Stimulated activated CD4-positive, alpha-beta T cell treated with anti-CD3 and anti-CD28 coated beads, Interleukin-4, amount 100 ng/mL, for 1 hour (primary cell): Measurements from ENCODE around the gene PEX11B.

Experiments used
- DNase-seq: peaks from one replicate; pipeline ENCODE4 v3.0.0-alpha.2; 2020

The PEX11B gene, protein sequence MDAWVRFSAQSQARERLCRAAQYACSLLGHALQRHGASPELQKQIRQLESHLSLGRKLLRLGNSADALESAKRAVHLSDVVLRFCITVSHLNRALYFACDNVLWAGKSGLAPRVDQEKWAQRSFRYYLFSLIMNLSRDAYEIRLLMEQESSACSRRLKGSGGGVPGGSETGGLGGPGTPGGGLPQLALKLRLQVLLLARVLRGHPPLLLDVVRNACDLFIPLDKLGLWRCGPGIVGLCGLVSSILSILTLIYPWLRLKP

GRCh38 chr1:145918144-145918991 lies at the start of gene PEX11B:
Gene PEX11B, minus strand, starts transcription at chr1:145918717. Its CDS starts 29 bp downstream, at chr1:145918688.
- peak; percentile 93 for DNase-seq

DNA sequence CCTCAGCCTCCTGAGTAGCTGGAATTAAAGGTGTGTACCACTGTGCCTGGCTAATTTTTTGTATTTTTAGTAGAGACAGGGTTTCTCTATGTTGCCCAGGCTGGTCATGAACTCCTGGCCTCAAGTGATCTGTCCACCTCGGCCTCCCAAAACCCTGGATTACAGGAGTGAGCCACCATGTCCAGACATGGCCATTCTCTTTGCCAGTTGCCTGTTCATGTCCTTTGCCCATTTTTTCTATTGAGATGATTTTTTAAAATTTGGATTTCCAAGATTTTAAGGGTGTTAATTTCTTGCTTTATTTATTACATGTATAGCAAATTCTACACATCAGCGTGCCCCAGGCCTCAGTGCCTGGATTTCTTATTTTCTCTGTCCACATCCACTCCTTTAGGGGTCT lies 48.8 kb upstream of the PEX11B start:
- no peak for DNase-seq

DNA sequence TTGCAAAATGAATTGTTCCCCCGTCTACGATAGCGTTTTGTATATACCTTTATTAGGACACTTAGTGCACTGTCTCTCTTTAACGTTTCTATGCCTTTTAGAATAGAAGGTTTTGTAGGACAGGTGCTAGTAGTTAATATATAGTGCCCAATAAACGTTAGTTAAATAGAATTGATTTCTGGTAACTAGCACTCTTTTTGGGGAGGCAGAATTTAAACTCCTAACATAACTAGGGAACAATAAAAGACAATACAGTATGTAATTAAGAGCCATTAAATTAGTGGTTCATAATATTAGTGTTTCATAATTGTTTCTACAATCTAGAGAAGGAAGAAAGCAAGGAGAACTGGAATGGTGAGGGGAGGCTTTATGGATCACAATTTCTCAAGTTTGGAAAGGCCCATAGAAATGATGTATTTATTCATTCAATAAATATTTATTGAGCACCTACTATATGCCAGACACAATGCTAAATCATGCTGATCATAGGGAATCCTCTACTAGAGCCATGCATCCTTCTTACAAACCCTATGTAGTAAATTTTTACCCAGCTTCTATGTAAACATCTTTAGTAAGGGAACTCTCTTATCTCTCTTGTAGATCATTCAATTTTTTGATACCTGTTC lies 46.7 kb upstream of the PEX11B start:
- DNase-seq: no peak

DNA sequence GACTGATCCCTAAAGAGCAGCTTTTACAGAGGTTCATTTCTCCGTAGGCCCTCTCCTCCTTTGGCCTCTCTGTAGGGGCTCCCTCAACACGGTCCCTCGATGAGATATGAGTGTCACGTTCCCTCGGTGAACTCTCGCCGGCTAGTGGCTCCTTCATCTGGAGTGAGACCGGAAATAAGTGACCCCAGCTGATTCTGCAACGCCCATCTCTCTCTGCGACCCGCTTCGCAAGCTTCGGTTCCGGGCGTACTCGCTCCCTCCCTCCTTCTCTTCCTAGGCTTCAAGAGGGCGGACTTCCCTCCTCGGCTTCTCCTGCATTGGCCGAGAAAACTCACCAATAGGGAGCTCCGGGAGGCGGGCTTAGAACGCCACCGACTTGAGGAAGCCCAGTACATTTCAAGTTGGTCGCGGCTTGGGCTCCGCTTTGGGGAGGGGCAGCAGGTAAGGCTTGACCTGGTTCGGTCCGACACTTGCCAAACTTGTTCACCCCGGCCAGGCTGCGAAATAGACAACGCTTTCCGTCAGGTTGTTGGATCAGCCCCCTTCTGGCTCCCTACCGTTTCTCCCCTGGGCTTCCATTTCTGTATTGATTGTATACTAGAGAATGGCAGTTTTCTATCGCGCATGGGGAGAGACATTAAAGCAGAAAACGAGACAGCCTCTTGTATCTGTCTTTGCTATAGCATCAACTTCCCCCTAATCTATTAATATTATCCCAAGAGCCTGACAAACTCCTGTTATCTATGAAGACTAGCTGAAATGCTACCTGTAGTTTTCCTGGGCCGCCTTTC lies 46.0 kb upstream of the PEX11B start, which contains the start of the genes ANKRD34A and POLR3GL:
Gene ANKRD34A (minus strand): TSS at position 248 of the 791 bp plus-strand sequence. CDS start 2,816 bp downstream, outside the sequence.
Gene POLR3GL (plus strand): TSS at position 363 of the 791 bp plus-strand sequence. CDS start 10,176 bp downstream, outside the sequence.
- peak; percentile 91 for DNase-seq

DNA sequence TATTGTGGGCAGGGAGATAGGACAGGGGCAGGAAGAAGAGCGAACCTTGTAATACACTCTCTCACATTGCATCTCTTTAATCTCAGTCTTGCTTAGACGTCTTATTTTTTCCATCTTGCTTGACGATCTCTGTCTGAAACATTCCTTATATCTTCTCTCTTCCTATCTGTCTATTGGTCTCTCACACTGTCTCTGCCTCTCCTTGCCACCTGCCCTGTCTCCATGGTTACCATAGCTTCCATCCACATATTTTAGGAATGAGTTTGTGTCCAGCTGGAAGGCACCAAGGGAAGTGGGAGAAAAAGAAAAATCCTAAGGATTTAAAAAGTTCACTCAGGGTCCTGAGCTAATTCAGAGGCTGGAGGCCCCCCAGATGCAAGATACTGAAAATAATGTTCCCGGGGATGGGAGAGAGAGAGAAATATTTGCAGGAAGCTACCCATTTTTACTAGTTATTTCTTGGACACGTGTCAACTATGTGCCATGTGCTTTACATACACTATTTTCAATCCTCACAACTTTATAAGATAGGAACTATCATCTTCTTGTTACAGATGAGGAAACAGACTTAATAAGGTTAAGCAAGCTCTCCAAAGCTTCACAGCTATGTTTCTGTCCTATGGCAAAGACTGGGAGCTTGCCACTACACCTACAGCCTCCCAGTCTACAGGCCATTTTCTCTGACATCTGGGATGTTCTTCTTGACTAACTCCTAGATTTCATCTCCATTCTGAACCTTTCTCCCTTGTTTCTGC lies 44.9 kb upstream of the PEX11B start:
- no peak for DNase-seq

DNA sequence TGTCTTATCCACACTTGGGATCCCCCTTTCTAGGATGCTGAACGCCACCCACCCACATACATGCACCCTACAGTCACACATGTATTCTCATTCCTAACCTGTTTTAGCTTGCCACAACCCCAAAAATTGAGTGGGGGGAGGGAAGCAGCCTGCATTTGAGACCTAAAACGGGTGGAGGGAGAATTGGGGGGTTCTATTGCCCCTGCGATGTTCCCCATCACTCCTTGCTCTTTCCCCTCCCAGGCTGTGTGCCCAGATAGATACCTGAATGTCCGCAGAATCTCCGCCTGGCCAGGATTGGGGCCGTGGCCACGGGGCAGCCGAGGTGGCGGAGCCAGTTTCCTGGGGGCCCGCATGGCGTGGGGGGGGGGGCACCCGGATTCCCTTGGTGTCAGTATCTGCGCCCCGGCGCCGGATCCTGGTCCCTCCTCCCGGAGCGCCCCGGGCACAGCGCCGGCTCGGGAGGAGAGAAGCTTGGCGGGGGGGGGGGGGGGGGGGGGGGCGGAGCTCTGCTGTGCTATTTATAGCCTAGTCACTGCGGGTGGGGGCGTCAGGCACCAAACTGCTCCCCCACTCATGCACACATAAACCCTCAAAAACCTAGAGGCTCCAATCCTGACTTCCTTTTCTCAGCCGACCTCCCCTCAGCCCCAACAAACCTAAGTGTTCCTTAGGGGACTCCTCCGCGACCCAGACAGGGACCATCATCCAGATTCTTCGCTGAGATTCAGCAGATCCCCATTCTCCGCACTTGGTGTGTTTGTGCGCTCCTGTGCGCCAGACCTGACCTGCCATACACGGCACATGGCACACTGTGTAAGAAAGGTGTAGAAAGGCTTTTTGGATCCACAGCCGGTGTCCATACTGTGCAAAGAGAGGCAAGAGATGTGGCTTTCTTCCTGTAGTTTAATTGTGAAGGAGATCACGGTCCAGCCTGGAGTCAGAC lies 43.9 kb upstream of the PEX11B start:
- peak; percentile 39 for DNase-seq

GRCh38 chr1:145961425-145962156 lies 43.1 kb upstream of the PEX11B start:
- peak; percentile 68 for DNase-seq

- no peak for DNase-seq
Observed at GRCh38 chr1:145961109-145961424, 42.5 kb upstream of the PEX11B start.

DNA sequence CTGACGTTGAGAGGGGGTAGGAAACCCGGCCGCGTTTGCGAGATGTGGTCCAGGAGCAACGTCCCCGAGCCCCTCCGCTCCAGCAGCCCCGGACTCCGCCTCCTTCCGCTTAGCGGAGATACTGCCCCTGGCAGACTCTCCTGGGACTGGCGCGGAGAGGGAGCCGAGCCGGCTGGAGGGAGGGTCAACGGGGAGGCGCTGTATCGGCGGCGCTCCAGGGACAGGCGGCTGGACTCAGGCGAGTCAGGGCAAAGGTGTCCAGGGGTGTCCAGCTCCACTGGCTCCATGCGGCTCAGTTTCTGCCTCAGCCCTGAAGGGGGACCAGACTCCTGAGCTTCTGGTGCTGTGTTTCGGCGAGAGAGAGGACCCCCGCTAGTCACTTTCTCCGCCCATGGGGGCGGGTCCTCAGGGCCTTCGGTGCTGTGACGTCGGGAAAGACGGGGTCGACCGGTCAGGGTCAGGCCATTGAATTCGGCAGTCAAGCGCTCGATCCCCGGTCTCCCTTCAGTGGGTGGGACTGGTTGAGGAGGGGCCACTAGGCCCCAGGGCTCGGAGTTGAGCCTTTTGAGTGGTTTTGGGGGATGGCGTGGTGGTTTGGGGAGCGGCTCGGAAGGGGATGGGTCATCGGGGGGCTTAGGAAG lies 42.1 kb upstream of the PEX11B start:
- DNase-seq: peak; percentile 52

GRCh38 chr1:145959957-145960467 lies 41.5 kb upstream of the PEX11B start:
- DNase-seq: no peak

- no peak for DNase-seq
Observed at GRCh38 chr1:145959333-145959732, 40.8 kb upstream of the PEX11B start.

GRCh38 chr1:145958734-145959133 lies 40.2 kb upstream of the PEX11B start:
- no peak for DNase-seq

DNA sequence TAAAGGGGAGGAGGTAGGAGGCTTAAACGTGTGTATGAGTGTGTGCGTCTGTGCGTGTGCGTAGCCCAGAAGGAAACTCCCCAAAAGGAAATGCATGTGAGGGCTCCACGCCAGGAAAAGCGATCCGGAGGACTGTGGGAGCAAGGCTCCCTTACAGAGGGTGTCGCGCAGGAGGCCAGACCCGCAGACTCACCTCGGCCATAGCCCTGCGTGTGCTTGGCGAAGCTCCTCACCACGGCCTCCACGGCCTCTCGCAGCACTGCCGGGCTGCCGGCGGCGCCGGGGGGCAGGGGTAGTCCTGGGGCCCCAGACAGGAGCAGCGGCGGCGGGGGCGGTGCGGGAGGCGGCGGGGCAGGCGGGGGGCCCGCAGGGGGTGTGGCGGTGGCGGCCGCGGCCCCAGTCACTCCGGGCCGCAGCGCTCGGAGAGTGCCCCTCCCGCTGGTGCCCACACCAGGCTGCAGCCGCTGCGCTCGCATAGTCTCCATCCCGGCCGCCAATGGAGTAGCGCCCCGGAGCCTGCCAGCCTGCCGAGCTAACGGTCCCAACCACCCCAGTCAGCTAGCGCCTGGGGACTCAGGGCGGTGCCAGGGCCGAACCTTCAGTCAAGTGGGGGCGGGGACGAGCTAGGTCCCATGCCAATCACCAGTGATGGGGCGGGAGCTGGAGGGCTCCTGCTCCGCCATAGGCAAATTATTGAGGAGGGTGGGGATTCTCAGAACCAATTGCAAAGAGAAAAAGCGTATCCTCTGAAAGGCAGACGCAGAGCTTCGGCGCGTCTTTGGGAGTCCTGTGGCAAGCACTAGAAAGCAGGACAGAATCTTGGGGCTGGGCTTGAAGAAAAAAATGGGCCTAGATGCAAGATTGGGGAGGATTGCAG lies 39.2 kb upstream of the PEX11B start, which contains the start of gene LIX1L:
Gene LIX1L (minus strand): TSS at position 575 of the 877 bp plus-strand sequence. CDS start 90 bp downstream, at position 485.
- peak; percentile 93 for DNase-seq

DNA sequence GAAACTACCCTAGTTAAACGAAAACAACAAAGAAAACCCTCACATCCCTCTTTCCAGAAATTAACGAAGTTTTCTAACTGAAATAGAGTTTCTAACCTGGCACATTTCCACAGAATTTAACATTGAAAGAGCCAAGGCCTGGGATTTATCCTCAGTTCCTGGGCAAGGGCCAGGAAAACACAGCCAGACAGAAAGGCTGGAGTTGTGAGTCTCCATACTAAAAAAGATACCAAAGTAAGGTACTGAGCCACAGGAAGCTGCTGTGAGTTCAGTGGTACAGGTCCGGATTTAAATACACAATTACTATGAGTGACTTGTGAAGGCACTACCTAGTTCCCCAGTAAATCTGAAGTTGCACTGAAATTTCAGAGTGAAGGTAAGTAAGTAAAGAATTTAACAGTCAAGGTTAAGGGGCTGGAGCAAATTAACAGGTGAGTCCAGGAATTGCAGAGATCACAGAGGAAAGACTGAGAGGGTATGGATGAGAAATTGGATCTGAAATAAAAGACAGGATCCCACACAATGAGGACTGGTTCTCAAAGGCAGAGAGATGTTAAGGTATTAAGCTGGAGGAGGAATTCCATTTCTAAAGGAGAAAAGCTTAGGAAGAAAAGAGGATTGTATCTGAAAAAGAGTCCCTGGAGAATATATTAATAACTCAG lies 38.4 kb upstream of the PEX11B start:
- DNase-seq: no peak

DNA sequence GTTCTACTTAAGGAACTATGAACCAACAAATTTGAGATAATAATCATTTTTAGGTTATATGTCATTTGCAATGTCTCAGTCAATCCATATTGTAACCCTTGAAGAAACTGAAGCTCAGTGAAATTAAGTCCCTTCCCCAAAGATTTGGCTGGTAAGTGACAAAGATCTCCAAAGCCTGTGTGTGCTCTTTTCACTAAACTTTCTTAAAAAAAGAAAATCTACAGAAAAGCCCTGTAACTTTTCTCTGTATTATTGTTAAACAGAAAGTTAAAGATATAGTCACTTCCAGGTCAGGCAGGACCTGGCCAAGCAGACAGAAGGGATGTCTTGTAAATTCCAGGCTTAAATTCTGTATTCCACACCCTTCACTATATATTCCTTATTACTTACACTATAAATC lies 37.8 kb upstream of the PEX11B start:
- DNase-seq: no peak

DNA sequence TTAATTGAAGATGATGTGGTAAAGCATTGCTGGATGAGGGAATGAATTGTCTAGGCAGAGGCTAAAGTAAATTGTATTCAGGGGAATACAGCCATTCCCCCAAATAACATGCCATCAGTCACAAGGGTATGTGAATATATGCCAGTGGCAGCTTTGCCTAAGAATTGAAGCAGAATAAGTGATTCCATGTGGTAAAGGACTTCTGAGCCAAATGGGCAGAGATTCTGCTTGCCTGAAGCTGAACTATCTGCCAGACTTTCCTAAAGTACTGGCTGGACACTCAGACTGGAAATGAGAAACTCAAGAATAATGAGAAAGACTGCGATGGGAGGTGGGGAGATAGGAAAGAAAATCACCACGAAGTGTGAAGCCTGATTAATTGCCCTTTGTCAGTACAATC lies 36.9 kb upstream of the PEX11B start:
- no peak for DNase-seq

DNA sequence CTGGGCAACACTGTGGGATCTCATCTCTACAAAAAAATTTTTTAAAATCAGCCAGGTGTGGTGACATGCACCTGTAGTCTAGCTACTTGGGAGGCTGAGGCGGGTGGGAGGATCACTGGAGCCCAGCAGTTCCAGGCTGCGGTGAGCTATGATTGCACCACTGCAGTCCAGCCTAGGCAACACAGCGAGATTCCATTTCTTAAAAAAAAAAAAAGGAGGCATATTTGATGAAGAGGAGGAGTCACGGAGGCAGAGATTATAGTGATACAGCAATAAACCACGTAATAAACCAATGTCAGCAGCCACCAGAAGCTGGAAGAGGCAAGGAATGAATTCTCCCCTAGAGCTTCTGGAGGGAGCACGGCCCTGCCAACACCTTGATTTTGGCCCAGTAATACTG lies 35.3 kb upstream of the PEX11B start:
- no peak for DNase-seq

- no peak for DNase-seq
Observed at GRCh38 chr1:145952903-145953302, 34.4 kb upstream of the PEX11B start.
